Brain microvascular endothelial cell (primary cell): ENCODE data around the gene SMYD5.
"Not testable (repeated sequence)": the region's sequence is repeated elsewhere in the genome, so short reads cannot be mapped to it uniquely, and the experiment has no call there.

ENCODE experiments used
- DNase-seq: peaks from one replicate; pipeline ENCODE4 v3.0.0-alpha.2; 2020
- H3K27ac ChIP-seq: fragments of 250-450 bp; sonication (Bioruptor Pico); 2 replicates; pipeline ENCODE4 v1.5.1; 2020; ENCODE audit warnings: mild to moderate bottlenecking, moderate library complexity
- H3K27me3 ChIP-seq: fragments of 250-450 bp; sonication (Bioruptor Pico); replicated peaks from 2 replicates; pipeline ENCODE4 v1.5.1; 2020; ENCODE audit warnings: mild to moderate bottlenecking
- H3K36me3 ChIP-seq: fragments of 250-450 bp; sonication (Bioruptor Pico); replicated peaks from 2 replicates; pipeline ENCODE4 v1.5.1; 2020; ENCODE audit warnings: mild to moderate bottlenecking
- H3K4me3 ChIP-seq: 2 replicates; pipeline ENCODE4 v1.5.1; 2011; ENCODE audit warnings: low read depth, mild to moderate bottlenecking, control low read depth, low read length, moderate library complexity
- CTCF ChIP-seq: IDR thresholded peaks from 2 replicates; pipeline ENCODE4 v1.5.1; 2011; ENCODE audit warnings: low read depth, mild to moderate bottlenecking, moderate library complexity, low read length, control low read depth, inconsistent platforms; ENCODE audit errors: missing control alignments
- in situ Hi-C: cut with HindIII; loops from 2 replicates; pipeline ENCODE4 v1.10.0; 2017; ENCODE audit warnings: low sequenced_read_pairs, low pct_ligation_motif_present

The SMYD5 gene

GRCh38 chr2:73214120-73215035 lies at the start of gene SMYD5:
SMYD5 (plus strand) TSS chr2:73214245; CDS start chr2:73214267, 22 bp downstream.
- Histone ChIP-seq H3K27ac (peak within 1 kb of the TSS; percentile 91), H3K36me3 (no peaks in the 10 kb centered on the region), H3K27me3 (no peaks in the 10 kb centered on the region), H3K4me3 (peak within 1 kb of the TSS; percentile 86)
- peak; percentile 74 for DNase-seq
- peak; percentile 2 for TF ChIP-seq CTCF
- in situ Hi-C loops: no loop called here

DNA sequence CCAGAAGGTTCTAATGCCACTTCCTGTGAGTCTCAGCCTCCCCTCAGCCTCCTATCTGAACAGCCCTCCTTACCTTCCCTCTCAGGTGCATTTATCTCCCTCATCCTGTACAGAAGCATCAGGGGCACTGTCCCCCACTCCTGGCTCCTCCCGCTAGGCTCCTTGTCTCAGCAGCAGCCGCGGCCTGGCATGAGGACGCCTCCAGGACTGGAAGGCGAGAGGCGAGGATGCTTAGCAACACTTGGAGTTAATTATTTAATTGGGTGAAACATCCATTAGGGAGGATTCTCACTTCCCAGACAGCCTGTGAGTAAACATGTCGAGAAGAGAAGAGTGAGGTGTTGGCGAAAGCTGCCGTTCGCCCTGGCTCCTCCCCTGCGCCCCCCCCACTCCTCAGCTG lies 48.1 kb upstream of the SMYD5 start:
- H3K36me3 ChIP-seq, H3K27me3 ChIP-seq, H3K27ac ChIP-seq, H3K4me3 ChIP-seq, DNase-seq, in situ Hi-C loops: not testable (repeated sequence)

DNA sequence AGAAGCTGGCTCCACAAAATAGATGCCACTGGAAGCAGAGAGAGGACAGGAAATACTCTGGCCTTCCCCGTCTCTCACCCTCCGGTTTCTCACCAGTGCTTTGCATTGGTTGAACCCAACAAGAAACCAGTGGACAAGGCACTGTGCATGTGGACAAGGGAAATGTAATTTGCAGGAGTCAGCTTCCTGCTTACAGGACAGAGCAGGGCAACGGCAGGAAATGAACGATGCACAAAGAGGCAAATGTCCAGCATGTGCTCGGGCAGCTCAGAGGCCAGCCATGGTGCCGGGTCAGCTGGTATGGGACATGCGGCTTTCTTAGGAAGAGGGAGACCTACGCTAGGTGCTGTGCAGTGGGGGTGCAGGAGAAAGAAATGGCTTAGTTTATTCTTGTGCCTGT lies 47.2 kb upstream of the SMYD5 start:
- H3K27me3 ChIP-seq, in situ Hi-C loops, H3K4me3 ChIP-seq, H3K36me3 ChIP-seq, H3K27ac ChIP-seq, DNase-seq: not testable (repeated sequence)

- H3K36me3 ChIP-seq, H3K27me3 ChIP-seq, in situ Hi-C loops, H3K27ac ChIP-seq, DNase-seq, H3K4me3 ChIP-seq: not testable (repeated sequence)
Observed at GRCh38 chr2:73168348-73168747, 45.7 kb upstream of the SMYD5 start.

DNA sequence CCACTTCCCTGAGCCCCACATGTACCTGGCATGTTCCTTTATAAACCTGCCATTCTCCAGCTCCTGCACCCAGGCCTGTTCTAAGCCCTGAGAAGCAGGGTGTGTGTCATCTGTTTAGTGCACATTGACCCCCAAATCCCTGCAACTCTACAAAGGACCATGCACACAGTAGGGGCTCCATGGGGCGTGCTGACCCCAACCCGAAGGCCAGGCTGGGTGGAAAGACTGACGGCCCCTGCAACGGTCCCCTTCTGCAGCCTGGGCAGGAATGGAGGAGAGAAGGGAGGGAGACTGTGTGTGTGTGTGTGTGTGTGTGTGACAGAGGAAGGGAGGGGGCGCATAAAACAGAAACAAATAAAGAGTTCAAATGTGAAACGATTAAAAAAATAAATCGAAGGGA lies 43.7 kb upstream of the SMYD5 start:
- in situ Hi-C loops, H3K36me3 ChIP-seq, H3K4me3 ChIP-seq, H3K27ac ChIP-seq, H3K27me3 ChIP-seq, DNase-seq: not testable (repeated sequence)

DNA sequence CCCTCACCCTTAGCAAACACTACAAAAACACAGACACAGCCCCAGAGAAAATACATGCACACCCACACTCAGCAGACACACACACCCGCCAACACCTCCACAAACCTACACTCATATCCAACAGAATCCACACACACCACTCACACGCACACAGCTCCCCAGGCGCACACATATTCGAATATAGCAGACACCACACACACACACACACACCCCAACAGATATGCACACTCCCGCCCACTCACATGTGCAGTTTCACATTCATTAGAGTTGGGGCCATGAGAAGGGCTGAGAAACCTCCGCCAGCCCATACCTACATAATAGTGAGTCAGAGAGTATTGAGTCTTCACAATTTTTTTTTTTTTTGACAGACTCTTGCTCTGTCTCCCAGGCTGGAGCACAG lies 41.1 kb upstream of the SMYD5 start:
- Histone ChIP-seq H3K27me3 (peaks cover 6% of the 10 kb centered on the region), H3K4me3 (no peak overlapping the region), H3K36me3 (no peaks in the 10 kb centered on the region), H3K27ac (no peak overlapping the region)
- no peak for DNase-seq
- no peak for TF ChIP-seq CTCF
- in situ Hi-C loops: no loop called here

GRCh38 chr2:73173781-73174180 lies 40.3 kb upstream of the SMYD5 start:
- TF ChIP-seq CTCF: no peak
- in situ Hi-C loops: no loop called here
- Histone ChIP-seq H3K4me3 (no peak overlapping the region), H3K27ac (no peak overlapping the region), H3K27me3 (peaks cover 6% of the 10 kb centered on the region), H3K36me3 (no peaks in the 10 kb centered on the region)
- DNase-seq: no peak

DNA sequence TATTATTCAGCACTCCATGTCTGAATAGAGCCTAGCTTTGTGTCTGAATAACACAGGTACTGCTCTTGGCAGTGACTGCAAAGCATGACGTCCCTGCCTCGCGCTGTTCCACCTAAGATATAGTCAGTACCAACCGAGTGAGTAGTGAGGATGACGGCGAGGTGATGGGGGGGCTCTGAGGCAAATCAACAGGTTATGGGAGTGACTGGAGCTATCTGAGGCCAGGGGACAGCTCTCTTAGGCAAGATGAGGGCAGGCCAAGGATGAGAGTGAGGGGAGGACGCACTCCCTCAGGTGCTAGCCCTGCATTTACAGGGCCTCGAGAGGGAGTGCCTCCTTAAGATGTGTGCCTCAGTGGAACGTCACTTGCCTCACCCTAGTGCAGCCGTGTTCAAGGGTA lies 39.8 kb upstream of the SMYD5 start:
- in situ Hi-C loops: no loop called here
- H3K36me3 ChIP-seq: no peaks in the 10 kb centered on the region
- no peak overlapping the region for H3K27ac ChIP-seq
- DNase-seq: no peak
- TF ChIP-seq CTCF: no peak
- H3K4me3 ChIP-seq: no peak overlapping the region
- peaks cover 6% of the 10 kb centered on the region for H3K27me3 ChIP-seq
